ENCODE measurements around the gene NHS. TPM values are rescaled to one million over a fixed set of nuclear protein-coding genes. Genes with fewer than 3 reads are reported as not detected.

NHS gene
- polyA plus RNA-seq, 1 donor (not counting 4 experiments of a cell fraction or from before 2014, with no cell fraction given): 5.4 TPM

DNA sequence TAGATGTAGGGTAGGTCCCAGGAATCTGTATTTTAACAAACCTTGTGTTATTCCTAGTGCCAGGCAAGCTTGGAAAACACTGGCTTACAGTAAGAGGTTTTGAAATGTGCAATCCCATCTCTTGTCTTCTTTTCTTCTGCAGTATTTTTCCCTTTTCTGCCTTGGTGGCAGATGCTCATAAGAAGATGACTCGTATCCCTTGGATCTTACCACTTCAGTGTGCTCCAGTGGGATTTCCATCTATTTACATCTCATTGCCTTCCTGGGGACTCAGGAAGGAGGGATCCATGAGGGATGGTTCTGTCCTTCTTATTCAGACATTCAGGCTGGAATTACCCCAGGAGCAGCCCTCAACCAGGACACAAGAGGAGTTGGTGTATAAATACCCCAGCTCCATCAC lies 136.6 kb downstream of the NHS start:
- no peak for TF ChIP-seq EZH2 (IDR thresholded peaks at IDR 0.05; ENCODE audit: low read length)
- TF ChIP-seq, protein P1, sequence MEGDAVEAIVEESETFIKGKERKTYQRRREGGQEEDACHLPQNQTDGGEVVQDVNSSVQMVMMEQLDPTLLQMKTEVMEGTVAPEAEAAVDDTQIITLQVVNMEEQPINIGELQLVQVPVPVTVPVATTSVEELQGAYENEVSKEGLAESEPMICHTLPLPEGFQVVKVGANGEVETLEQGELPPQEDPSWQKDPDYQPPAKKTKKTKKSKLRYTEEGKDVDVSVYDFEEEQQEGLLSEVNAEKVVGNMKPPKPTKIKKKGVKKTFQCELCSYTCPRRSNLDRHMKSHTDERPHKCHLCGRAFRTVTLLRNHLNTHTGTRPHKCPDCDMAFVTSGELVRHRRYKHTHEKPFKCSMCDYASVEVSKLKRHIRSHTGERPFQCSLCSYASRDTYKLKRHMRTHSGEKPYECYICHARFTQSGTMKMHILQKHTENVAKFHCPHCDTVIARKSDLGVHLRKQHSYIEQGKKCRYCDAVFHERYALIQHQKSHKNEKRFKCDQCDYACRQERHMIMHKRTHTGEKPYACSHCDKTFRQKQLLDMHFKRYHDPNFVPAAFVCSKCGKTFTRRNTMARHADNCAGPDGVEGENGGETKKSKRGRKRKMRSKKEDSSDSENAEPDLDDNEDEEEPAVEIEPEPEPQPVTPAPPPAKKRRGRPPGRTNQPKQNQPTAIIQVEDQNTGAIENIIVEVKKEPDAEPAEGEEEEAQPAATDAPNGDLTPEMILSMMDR (optimal IDR thresholded peaks at IDR 0.05 in 1 of 3, IDR thresholded peaks at IDR 0.05 in 1 of 3, conservative IDR thresholded peaks at IDR 0.05 in 1 of 3; ENCODE audit: extremely low read depth in 1 of 3, insufficient read depth in 2 of 3, low read length in 3 of 3): no peak
- H4K20me1 ChIP-seq (ENCODE audit: control insufficient read depth, extremely low read depth, insufficient read depth, low read length): no peaks in the 10 kb centered on the region
- dilution Hi-C loops (cut with MboI; ENCODE audit: extremely low pct_ligation_motif_present, low sequenced_read_pairs): no loop called here
- no peak overlapping the region for H3K4me2 ChIP-seq (ENCODE audit: control insufficient read depth, extremely low read depth, insufficient read depth, low read depth, low read length)
- peaks cover 20% of the 10 kb centered on the region for H3K79me2 ChIP-seq (ENCODE audit: control insufficient read depth, insufficient read depth, low read length)
- H3K4me1 ChIP-seq (ENCODE audit: control insufficient read depth, extremely low read depth, insufficient read depth, low read length): no peaks in the 10 kb centered on the region
- no peak overlapping the region for H3K27ac ChIP-seq (ENCODE audit: control insufficient read depth, insufficient read depth, low read length)
- H3K4me3 ChIP-seq (ENCODE audit: control insufficient read depth in 2 of 3, extremely low read depth in 1 of 3, insufficient read depth in 2 of 3, low read depth in 1 of 3, low read length in 3 of 3): no peak overlapping the region
- no peak overlapping the region for H2AFZ ChIP-seq (ENCODE audit: control insufficient read depth, low read length)
- no peaks in the 10 kb centered on the region for H3K9me1 ChIP-seq (ENCODE audit: control insufficient read depth, extremely low read depth, insufficient read depth, low read length)
- H3K9ac ChIP-seq (ENCODE audit: control insufficient read depth, extremely low read depth, insufficient read depth, low read length): no peak overlapping the region
- DNase-seq (ENCODE audit: low read depth, low spot score) (no peak), FAIRE-seq (no peak)
- no peaks in the 10 kb centered on the region for H3K9me3 ChIP-seq (ENCODE audit: control insufficient read depth, low read depth, low read length)
- H3K36me3 ChIP-seq (ENCODE audit: control insufficient read depth in 2 of 2, extremely low read depth in 1 of 2, insufficient read depth in 2 of 2, low read length in 2 of 2): no peaks in the 10 kb centered on the region
- no peaks in the 10 kb centered on the region for H3K27me3 ChIP-seq (ENCODE audit: control insufficient read depth, extremely low read depth, insufficient read depth, low read length)

DNA sequence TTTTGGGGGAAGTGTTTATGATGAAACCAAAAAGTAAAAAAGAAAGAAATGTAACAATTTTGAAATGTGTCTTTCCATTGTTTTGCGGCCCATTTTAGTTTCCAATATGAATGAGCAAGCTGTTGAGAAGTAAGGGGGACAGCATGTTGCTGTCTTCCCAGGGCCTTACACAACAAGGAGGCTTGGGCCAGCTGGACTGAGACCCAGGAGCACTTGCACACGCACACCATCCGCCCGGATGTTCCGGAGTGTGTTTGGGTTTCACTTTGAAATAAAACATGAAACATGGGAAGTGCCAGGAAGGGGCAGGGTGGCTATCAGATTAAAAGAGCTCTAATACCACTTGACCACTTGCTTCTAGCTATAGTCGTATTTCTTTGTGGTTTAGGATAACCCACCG lies 144.4 kb downstream of the NHS start:
- Histone ChIP-seq H3K27ac (ENCODE audit: control insufficient read depth, insufficient read depth, low read length) (no peak overlapping the region), H3K9me3 (ENCODE audit: control insufficient read depth, low read depth, low read length) (no peaks in the 10 kb centered on the region), H3K27me3 (ENCODE audit: control insufficient read depth, extremely low read depth, insufficient read depth, low read length) (no peaks in the 10 kb centered on the region), H3K4me1 (ENCODE audit: control insufficient read depth, extremely low read depth, insufficient read depth, low read length) (peaks cover 4% of the 10 kb centered on the region), H3K36me3 (ENCODE audit: control insufficient read depth in 2 of 2, extremely low read depth in 1 of 2, insufficient read depth in 2 of 2, low read length in 2 of 2) (no peaks in the 10 kb centered on the region), H3K79me2 (ENCODE audit: control insufficient read depth, insufficient read depth, low read length) (peaks cover 6% of the 10 kb centered on the region), H4K20me1 (ENCODE audit: control insufficient read depth, extremely low read depth, insufficient read depth, low read length) (no peaks in the 10 kb centered on the region), H3K4me2 (ENCODE audit: control insufficient read depth, extremely low read depth, insufficient read depth, low read depth, low read length) (no peak overlapping the region), H3K9ac (ENCODE audit: control insufficient read depth, extremely low read depth, insufficient read depth, low read length) (no peak overlapping the region), H2AFZ (ENCODE audit: control insufficient read depth, low read length) (no peak overlapping the region), H3K9me1 (ENCODE audit: control insufficient read depth, extremely low read depth, insufficient read depth, low read length) (no peaks in the 10 kb centered on the region), H3K4me3 (ENCODE audit: control insufficient read depth in 2 of 3, extremely low read depth in 1 of 3, insufficient read depth in 2 of 3, low read depth in 1 of 3, low read length in 3 of 3) (no peak overlapping the region)
- FAIRE-seq (no peak), DNase-seq (ENCODE audit: low read depth, low spot score) (no peak)
- no peak for TF ChIP-seq EZH2 (IDR thresholded peaks at IDR 0.05; ENCODE audit: low read length)
- TF ChIP-seq, protein P1 (optimal IDR thresholded peaks at IDR 0.05 in 1 of 3, IDR thresholded peaks at IDR 0.05 in 1 of 3, conservative IDR thresholded peaks at IDR 0.05 in 1 of 3; ENCODE audit: extremely low read depth in 1 of 3, insufficient read depth in 2 of 3, low read length in 3 of 3): no peak
- dilution Hi-C loops (cut with MboI; ENCODE audit: extremely low pct_ligation_motif_present, low sequenced_read_pairs): no loop called here
